ENCODE measurements around the gene HERC5.

DNA sequence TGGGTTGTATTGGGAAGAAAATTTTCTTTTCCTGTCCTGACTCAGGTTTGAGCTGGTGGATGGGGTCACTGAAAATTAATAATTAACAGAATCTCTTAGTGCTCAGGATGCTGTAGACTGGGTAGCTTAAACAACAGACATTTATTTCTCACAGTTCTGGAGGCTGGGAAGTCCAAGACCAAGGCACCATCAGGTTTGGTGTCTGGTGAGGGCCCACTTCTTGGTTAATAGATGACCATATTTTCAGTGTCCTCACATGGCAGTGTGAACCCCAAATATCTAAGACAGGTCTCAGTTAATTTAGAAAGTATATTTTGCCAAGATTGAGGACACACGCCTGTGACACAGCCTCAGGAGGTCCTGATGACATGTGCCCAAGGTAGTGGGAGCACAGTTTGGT, 47.1 kb upstream of the HERC5 start:
- TF ChIP-seq CTCF (IDR thresholded peaks at IDR 0.05) (no peak), POLR2A (IDR thresholded peaks at IDR 0.05; ENCODE audit: low read depth) (no peak)

Measured in esophagus muscularis mucosa (tissue), 3 donors.